ACHN (cell line): Measurements from ENCODE around the gene PDHB.

Experiments
- DNase-seq: peaks from one replicate; pipeline ENCODE4 v3.0.0-alpha.2; 2015
- in situ Hi-C: cut with HindIII; loops from 2 replicates; pipeline ENCODE4 v1.10.0; 2017; ENCODE audit warnings: low sequenced_read_pairs, low pct_ligation_motif_present, low pct_unique_long_range_greater_than_20kb

PDHB gene

DNA sequence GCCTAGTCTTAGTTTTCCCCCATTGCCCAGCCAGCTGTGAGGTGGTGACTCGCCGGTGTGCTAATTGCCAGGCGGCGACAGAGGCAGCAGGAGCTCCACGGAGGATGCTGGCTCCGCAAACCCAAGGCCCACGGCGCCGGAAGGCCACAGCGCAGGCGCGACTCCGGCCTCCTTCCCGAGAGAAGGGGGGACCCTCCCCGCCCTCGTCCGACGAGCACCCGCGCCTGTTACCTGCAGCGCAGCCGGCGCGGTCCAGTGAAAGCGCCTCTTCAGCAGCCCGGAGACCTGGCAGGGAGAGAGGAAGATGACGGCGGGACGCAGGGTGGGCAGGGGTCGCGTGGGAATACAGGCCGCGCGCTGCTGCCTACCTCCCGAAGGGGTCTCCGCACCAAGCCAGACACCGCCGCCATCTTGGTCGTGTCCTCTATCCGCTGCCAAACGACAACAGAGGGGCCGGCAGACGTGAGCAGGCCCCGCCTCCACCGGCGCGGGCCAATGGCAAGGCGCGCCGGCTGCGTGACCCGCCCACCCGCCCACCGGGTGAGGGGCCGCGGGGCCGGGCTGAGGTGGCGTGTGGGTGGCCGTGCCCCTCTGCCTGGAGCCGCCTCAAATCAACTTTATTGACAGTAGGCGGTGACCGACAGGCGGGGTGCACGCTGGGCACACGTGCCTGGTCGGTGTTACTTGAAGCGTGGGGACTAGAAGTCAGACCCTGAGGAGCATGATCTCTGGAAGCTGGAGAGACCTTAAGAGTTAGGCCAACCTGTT, at the start of gene PDHB:
Gene PDHB, minus strand, starts transcription at position 433 of the 768 bp plus-strand sequence. Its CDS starts 23 bp downstream, at position 410.
- peak; percentile 84 for DNase-seq
- in situ Hi-C loops: no loop called here

DNA sequence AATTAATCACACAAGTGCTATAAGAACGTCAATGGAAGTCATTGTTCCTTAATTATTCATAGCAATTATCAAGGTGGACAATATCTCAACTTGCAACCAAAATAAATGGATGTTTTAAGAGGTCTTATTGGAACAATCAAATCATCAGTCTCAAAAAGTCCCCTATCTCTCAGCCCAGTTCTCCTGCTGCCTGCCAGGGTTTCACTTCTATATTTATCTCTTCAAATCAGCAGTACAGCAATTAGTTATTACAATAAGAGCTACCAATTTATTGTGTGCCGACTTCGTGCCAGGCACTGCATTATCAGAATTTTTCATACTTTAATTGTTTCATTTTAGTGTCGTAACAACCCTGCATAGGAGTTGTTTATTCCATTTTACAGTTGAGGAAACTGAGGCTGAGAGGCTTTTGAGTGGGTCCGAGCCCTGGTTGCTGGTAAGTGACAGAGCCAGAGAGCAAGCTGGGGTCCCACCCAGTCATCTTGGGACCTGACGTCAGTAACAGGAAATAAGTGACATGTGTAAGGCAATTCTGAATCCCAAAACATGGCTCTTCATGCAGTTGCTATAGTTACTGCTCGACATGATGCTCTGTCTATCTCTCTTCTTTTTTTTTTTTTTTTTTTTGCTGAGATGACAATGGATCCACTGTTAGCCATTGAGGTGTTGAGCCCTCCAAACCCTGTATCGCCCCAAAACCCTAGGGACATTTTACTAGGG, 49.4 kb upstream of the PDHB start:
- DNase-seq: no peak
- in situ Hi-C loops: no loop called here

DNA sequence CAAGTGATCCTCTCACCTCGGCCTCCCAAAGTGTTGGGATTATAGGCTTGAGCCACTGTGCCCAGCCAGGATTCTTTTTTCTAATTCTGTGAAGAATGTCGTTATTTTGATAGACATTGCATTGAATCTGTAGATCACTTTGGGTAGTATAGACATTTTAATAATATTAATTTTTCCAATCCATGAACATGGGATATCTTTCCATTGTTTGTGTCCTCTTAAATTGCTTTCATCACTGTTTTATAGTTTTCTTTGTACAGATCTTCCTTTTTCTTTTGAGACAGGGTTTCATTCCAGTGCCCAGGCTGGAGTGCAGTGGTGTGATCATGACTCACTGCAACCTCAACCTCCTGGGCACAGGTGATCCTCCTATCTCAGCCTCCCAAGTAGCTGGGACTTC, 46.7 kb upstream of the PDHB start:
- no peak for DNase-seq
- in situ Hi-C loops: no loop called here

DNA sequence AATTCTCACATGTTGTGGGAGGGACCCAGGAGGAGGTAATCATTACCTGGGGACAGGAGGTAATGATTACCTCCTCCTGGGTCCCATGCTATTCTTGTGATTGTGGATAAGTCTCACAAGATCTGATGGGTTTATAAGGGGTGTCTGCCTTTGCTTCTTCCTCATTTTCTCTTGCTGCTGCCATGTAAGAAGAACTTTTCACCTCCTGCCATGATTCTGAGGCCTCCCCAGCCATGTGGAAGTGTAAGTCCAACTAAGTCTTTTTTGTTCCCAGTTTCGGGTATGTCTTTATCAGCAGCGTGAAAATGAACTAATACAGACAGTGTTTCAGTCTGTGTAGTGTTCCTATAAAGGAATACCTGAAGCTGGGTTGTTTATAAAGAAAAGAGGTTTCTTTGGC, 45.1 kb upstream of the PDHB start:
- in situ Hi-C loops: no loop called here
- no peak for DNase-seq

DNA sequence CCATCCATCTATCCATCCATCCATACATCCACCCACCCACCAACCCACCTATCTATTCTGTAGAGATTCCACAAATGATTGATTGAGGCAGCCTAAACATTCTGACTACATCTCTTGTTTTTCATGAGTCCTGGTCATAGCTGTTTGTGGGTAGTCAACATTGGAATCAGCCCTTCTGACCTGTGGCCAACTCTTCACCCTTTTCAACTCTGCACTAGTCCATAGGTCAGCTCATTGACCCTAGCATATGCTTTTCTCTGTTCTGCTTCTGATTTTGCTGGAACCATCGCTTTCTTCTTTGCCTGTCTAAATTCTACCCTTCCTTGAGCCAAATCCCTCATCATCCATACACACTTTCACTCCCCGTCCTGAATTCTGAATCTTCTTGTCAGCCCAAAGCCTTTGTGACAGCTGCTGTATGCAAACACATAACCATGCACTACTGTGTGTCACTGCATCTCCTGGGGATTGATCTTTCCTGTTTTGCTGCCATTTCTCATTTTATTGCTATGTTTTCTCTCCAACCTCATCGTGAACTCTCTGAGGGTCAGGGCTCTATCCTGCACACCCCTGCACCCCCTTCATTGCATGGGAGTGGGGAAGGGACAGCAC, 41.4 kb upstream of the PDHB start:
- in situ Hi-C loops: no loop called here
- no peak for DNase-seq

DNA sequence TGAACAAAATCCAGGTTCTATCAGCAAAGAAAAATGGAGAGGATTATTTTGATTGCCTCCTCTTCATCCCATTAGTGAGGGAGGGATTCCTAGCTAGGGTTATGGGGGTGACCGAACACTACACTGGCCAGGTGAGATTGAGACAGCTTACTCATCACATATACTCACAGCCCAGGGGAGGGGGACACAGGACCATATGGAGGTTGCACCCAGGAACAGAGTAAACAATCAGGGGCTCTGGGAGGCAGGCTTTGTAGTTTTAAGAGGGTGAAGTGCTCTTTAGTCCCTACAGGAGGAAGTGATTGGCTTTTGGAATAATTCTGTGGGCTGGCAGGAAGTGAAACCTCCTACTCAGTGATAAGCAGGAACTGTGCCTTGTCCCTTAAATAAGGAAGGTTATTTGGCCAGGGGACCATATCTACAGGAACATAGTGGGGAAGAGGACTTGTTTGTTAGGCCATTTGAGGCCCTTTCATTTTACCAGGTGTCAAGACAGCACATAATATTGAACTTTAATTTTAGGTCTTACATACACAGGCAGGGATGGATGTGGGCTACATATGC, 40.8 kb upstream of the PDHB start:
- no peak for DNase-seq
- in situ Hi-C loops: no loop called here

DNA sequence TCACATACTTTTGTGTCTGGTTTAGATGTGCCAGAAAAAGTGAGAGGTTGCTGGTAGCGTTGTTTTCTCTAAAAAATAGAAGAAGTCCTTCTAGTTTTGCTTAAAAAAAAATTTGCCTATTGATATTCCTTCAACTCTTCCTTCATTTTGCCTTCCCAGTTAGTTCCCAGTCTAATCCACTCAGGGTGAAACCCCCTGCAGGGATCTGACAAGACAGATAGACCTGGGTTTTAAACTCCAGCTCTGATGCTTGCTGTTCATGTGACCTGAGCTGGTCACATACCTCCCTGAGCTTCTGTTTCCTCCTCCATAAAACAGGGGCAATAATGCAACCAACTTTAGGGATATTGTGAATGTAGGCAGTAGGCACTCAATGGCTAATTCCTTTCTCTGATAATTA, 39.6 kb upstream of the PDHB start:
- in situ Hi-C loops: no loop called here

DNA sequence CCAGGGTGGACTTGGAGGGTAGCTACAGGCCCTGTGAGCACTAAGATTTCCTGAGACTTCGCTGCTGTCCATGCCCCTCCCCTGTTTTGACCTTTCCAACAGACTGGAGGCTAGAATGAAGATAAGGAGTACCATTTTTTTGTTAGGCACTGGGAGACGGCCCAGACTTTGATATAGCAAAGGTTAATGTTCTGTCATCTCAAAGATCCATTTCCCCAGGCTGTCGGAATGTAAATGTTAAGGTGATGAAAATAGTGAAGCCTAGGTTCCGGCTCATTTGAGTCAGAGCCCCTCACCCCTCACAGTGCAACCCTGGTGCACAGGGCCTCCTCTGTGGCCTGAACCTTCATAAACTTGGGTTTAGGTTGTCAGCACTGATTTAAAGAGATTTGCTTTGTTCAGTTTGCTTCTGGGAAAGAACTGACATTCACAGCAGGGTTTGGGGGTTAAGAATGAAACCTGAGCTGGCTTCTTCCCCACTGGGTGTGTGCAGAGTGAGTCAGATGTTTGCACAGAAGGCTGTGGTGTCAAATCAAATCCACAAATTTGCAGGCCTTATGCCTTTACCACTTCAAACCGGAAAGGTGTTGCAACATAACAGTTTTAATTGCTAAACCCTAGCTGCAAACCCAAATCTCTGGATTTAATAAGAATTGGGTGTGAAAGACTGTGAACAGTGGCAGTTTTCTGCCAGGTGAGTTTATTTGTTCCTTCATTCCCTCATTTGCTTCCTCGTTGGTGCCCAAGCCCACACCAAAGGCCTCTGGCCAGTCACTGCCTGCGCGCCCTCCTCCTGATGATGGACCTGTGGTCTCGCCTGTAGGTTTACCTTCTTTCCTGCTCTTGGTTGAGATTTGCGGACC, 37.6 kb upstream of the PDHB start:
- in situ Hi-C loops: no loop called here
- DNase-seq: peak; percentile 45

More for the DNA sequence above, 39.6 kb upstream of the PDHB start:
- DNase-seq: no peak

DNA sequence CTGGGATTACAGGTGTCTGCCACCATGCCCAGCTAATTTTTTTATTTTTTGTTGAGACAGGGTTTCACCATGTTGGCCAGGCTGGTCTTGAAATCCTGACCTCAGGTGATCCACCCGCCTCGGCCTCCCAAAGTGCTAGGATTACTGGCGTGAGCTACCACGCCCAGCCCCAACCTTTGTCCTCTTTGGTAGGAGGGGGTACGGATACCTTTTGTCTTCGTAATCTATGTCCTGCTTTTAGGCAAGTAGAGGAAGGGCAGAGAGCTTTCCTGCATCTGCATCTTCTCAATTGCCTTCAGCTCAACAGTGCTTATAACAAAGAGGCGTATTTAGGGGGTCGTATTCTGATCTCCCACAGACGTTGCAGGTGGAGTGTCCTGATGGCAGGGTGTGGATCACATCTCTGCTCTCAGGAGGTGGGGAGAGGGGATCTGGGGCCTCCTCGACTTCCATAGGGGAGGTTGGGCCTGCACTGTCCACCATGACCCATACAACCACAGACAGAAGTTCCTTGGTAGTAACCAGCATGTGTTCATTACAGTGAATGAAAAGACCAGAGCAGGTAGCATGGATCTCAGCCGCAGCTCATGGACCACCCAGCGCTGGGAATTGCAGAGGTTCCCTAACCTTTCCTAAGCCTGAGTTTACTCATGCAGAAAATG, 36.9 kb upstream of the PDHB start:
- DNase-seq: no peak
- in situ Hi-C loops: no loop called here

DNA sequence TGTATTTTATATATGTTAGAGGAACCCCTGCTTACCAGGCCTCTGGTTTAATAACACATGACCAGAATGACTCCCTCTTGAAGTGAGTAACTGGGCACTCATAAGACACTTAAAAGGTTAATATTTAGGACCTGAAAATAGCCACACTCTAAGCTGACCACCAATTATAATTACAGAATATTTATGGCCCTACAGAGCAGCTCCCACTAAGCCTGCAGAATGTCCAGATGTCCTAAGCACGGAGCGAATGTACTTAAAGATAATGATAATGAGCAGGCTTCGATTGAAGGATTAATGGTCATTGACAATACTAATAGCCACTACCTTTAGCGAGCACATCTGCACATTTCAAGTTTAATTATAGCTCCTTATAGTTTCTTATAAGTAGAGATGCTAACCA, 35.5 kb upstream of the PDHB start:
- DNase-seq: no peak
- in situ Hi-C loops: no loop called here

DNA sequence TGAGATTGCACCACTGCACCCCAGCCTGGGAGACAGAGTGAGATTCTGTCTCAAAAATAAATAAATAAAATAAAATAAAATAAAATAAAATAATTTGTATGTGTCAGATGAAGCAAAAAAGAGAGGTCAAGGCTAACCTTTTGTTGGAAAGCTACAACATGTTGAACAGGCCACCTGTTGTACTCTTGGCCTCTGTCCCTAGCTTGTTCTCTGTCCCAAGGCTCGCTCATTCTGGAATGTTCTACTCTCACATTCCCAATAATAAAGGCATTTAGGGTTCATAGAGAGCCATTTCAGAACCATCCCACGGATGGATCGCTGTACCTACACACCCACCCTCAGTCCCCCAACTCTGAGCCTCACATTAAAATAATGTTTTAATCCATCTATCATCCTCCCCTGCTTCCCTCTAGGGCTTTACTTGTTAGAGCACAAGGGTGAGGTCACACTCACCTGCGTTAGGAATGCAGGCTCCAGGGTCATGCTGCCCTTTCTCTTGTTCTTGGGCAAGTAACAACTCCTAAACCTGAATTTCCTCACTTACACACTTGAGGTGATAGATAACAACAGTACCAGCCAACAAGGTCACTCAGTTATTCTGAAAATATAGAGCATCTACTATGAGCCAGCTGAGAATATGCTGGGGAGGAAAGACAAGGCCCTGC, 33.4 kb upstream of the PDHB start:
- no peak for DNase-seq
- in situ Hi-C loops: no loop called here

DNA sequence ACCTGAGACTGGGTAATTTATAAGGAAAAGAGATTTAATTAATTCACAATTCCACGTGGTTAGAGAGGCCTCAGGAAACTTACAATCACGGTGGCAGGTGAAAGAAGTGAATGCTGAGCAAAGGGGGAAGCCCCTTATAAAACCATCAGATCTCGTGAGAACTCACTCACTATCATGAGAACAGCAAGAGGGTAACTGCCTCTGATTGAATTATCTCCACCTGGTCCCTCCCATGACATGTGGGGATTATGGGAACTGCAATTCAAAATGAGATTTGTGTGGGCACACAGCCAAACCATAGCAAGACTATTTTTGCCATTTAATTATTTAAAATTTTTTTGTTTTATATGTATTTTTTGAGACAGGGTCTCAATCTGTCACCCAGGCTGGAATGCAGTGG, 31.2 kb upstream of the PDHB start:
- in situ Hi-C loops: no loop called here
- DNase-seq: no peak

DNA sequence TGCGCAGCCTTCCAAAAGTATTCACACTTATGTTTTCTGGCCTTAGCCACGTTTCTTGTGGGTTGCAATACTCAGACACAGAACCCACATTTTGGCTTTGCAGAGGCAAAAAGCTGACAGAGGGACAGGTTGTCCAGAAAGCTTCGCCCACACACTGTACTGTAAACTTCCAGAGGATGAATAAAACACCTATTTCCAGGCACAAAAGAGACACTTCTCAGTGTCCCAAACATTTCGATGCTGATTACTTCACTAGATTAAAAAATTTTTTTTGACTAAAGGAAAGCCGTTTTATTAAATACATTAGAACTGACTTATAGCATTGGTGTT, 30.3 kb upstream of the PDHB start:
- in situ Hi-C loops: no loop called here
- DNase-seq: no peak

DNA sequence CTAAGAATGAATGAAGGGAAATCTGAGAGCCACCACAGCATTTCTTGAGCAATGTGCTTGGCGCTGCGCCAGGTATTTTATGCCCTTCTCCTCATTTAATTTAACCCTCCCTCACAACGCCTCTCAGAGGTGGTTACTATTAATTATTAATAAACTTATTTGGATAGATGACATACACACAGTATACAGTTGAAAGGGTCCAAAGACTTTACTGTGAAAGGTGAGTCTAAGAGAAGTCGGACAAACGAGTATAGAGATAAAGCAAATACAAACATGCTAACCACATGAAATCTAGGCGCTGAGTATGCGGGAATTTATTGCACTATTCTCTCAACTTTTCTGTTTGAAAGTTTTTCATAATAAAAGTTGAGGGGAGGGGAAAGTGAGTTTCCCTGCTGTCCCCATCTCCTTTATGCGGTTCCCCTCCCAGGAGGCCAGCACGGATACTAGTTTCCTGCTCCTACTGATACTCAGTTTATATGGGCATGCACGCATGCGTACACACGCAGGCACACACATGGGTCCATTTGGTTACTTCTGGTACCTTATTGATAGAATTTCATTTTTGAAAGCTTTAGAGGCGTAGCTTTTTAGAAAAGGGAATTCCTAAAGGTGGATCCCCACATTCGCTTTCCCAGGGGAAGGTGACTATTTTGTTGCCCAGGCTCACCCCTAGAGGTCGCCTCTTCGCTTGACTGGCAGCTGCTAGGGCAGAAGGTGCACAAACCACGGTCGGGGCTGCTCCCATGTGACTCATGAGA, 29.7 kb upstream of the PDHB start:
- in situ Hi-C loops: no loop called here
- peak; percentile 69 for DNase-seq

DNA sequence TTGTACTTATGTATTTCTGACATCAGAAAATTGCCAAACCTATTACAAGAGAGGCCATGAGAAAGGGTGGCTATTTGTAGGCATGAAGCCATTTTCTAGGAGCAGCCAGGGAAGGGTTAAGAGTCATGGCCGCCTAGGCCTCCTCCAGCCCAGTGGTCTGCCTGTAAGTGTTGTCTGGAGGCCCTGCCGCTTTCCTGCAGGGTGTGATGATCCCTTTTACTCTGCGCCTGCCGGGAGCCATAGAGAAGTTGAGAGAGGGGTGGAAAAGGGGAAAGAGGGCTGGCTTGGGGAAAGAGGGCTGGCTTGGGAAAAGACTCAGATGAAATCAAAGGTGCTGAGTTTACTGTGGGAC, 29.2 kb upstream of the PDHB start:
- in situ Hi-C loops: no loop called here
- DNase-seq: no peak

DNA sequence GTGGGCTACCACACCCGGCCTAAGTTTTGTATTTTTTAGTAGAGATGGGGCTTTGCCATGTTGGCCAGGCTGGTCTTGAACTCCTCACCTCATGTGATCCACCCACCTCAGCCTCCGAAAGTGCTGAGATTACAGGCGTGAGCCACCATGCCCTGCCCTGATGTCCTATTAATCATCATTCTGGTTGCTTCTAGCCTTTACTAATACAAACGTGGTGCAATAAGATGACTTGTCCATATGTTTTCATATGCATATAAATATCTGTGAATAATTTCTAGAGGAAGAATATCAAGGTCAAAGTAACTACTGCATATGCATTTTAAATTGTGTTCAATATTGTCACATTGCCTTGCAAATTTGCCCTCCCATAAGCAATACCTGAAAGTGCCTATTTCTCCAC, 25.5 kb upstream of the PDHB start:
- no peak for DNase-seq
- in situ Hi-C loops: no loop called here

DNA sequence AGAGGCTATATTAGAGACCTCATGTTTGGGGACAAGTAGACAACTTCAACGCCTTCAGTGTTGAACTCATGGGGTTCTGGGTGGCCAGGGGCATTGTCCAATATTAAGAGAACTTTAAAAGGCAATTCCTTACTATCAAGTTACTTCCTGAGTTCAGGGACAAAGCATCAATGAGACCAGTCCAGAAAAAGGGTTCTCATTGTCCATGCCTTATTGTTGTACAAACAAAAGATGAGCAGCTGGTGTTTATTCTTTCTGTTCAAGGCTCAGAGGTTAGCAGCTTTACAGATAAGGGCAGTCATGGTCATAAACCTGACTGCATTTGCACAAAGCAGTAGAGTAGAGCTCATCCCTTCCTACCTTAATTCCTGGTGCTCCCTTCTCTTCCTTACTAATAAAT, 18.5 kb upstream of the PDHB start:
- DNase-seq: no peak
- in situ Hi-C loops: no loop called here
